HCT116 (cell line): Measurements from ENCODE around the gene IQUB.

ENCODE experiments used
- CBX3 ChIP-seq: IDR thresholded peaks from 2 replicates; pipeline ENCODE4 v1.6.1; 2012; ENCODE audit warnings: low read depth
- EZH2 ChIP-seq: fragments of 200-600 bp; sonication (generic); IDR thresholded peaks from 2 replicates; pipeline ENCODE4 v1.6.1; 2017; ENCODE audit warnings: antibody characterized with exemption, mixed run types
- POLR2A ChIP-seq: IDR thresholded peaks from 2 replicates; pipeline ENCODE4 v1.7.0; 2011; ENCODE audit warnings: borderline replicate concordance; ENCODE audit not compliant: insufficient read depth, insufficient read length; ENCODE audit errors: extremely low read depth
- POLR2AphosphoS5 ChIP-seq: IDR thresholded peaks from 2 replicates; pipeline ENCODE4 v1.6.1; 2011; ENCODE audit warnings: mild to moderate bottlenecking, low read depth, low read length, moderate library complexity
- RAD21 ChIP-seq: IDR thresholded peaks from 2 replicates; pipeline ENCODE4 v1.6.1; 2012; ENCODE audit warnings: low read depth, mild to moderate bottlenecking
- TF ChIP-seq, protein P1 (sequence below): IDR thresholded peaks from 2 replicates; pipeline ENCODE4 v1.6.1; 2012
- TF ChIP-seq, protein P2 (sequence below), 3 experiments: fragments of 200-600 bp in 1 of 3; sonication (generic) in 1 of 3; IDR thresholded peaks in 2 of 3; conservative IDR thresholded peaks in 1 of 3; 2 replicates each; pipeline ENCODE4 v1.5.1; 2012 to 2017; ENCODE audit warnings: low read depth in 2 of 3, low read length in 2 of 3, antibody characterized with exemption in 1 of 3, borderline replicate concordance in 1 of 3, control low read depth in 1 of 3, mild to moderate bottlenecking in 1 of 3, mixed read lengths in 1 of 3, mixed run types in 1 of 3, moderate library complexity in 1 of 3; ENCODE audit not compliant: insufficient read depth in 1 of 3
- TF ChIP-seq, protein P3 (sequence below): IDR thresholded peaks from 2 replicates; pipeline ENCODE4 v1.6.1; 2012

DNA sequence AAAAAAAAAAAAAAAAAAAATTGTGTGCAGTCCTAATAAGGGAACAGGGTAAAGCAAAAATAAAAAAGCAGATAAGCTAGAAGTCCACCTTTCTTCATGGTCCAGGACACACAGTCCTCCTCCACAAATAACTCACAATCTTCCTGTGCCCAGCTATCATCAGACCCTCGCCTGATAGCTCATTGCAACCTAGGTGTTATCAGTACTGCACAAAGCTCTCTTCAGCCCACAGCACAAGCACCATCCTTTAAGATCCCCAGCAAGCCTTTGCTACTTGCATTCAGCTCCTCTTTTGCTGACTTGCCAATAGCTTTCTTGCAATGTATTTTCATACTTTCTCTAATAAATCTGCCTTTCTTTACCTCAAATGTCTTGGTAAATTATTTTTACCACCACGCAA, 18.2 kb upstream of the IQUB start:
- TF ChIP-seq, protein P1, sequence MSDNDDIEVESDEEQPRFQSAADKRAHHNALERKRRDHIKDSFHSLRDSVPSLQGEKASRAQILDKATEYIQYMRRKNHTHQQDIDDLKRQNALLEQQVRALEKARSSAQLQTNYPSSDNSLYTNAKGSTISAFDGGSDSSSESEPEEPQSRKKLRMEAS, result no peak
- TF ChIP-seq, protein P2, sequence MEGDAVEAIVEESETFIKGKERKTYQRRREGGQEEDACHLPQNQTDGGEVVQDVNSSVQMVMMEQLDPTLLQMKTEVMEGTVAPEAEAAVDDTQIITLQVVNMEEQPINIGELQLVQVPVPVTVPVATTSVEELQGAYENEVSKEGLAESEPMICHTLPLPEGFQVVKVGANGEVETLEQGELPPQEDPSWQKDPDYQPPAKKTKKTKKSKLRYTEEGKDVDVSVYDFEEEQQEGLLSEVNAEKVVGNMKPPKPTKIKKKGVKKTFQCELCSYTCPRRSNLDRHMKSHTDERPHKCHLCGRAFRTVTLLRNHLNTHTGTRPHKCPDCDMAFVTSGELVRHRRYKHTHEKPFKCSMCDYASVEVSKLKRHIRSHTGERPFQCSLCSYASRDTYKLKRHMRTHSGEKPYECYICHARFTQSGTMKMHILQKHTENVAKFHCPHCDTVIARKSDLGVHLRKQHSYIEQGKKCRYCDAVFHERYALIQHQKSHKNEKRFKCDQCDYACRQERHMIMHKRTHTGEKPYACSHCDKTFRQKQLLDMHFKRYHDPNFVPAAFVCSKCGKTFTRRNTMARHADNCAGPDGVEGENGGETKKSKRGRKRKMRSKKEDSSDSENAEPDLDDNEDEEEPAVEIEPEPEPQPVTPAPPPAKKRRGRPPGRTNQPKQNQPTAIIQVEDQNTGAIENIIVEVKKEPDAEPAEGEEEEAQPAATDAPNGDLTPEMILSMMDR (IDR thresholded peaks at IDR 0.05 in 2 of 3, conservative IDR thresholded peaks at IDR 0.05 in 1 of 3; ENCODE audit: borderline replicate concordance in 1 of 3, insufficient read depth in 1 of 3, low read depth in 2 of 3, low read length in 2 of 3), result no peak
- TF ChIP-seq RAD21 (no peak), POLR2A (no peak), POLR2AphosphoS5 (no peak), CBX3 (no peak), EZH2 (no peak)
- TF ChIP-seq, protein P3, sequence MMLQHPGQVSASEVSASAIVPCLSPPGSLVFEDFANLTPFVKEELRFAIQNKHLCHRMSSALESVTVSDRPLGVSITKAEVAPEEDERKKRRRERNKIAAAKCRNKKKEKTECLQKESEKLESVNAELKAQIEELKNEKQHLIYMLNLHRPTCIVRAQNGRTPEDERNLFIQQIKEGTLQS, result no peak
